Osteocyte (in vitro differentiated cells): ENCODE results near the gene FAM162B. TPM values are rescaled to one million over a fixed set of nuclear protein-coding genes. Genes with fewer than 3 reads are reported as not detected.
"Not testable (repeated sequence)": the region's sequence is repeated elsewhere in the genome, so short reads cannot be mapped to it uniquely, and the experiment has no call there.

ENCODE experiments used
- DNase-seq: peaks from one replicate; pipeline ENCODE4 v3.0.0; 2021; ENCODE audit warnings: mixed read lengths; ENCODE audit not compliant: unreplicated experiment; ENCODE audit errors: extremely low spot score
- H3K27ac Mint-ChIP-seq: one replicate; pipeline ENCODE4 v1.8.0; 2021; ENCODE audit warnings: mild to moderate bottlenecking, mixed read lengths; ENCODE audit not compliant: unreplicated experiment
- H3K27me3 Mint-ChIP-seq: one replicate; pipeline ENCODE4 v1.8.0; 2021; ENCODE audit warnings: mixed read lengths; ENCODE audit not compliant: unreplicated experiment
- H3K36me3 Mint-ChIP-seq: one replicate; pipeline ENCODE4 v1.8.0; 2021; ENCODE audit warnings: mixed read lengths; ENCODE audit not compliant: unreplicated experiment
- H3K4me1 Mint-ChIP-seq: one replicate; pipeline ENCODE4 v1.8.0; 2021; ENCODE audit warnings: mixed read lengths; ENCODE audit not compliant: unreplicated experiment
- H3K4me3 Mint-ChIP-seq: one replicate; pipeline ENCODE4 v1.8.0; 2021; ENCODE audit warnings: mild to moderate bottlenecking, moderate library complexity, mixed read lengths; ENCODE audit not compliant: unreplicated experiment
- H3K9me3 Mint-ChIP-seq: one replicate; pipeline ENCODE4 v1.8.0; 2021; ENCODE audit warnings: mixed read lengths; ENCODE audit not compliant: unreplicated experiment
- CTCF ChIP-seq: fragments of 200-600 bp; sonication (generic); IDR thresholded peaks from 2 replicates; pipeline ENCODE4 v1.5.0; 2021; ENCODE audit warnings: antibody characterized with exemption, mild to moderate bottlenecking, moderate library complexity
- total RNA-seq: library from RNA; stranded (reverse); gene quantifications from 2 replicates; pipeline ENCODE4 v1.2.1, GENCODE V29; 2021

Gene FAM162B
- total RNA-seq, 1 donor from 2014 or later = not detected

DNA sequence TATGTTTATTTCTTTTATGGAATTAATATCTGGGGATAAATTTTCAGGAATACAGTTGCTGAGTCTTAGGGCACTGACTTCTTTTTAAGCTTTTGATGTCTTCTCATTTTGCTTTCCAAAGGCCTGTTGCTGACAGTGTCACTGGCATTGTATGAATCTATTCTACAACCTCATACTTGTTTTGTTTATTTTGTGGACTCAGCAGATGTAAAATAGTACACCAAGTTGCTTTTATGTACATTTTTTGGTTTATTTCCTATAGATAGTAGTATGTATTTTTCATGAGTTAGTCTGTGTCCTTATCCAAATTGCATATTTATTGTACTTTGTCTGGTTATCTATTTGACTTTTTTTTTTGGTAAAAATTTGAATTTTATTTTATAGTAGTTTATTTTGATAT lies 35.0 kb downstream of the FAM162B start:
- H3K27ac Mint-ChIP-seq = no peak overlapping the region

GRCh38 chr6:116726947-116727346 lies 38.6 kb downstream of the FAM162B start:
- no peak for DNase-seq
- H3K27me3 Mint-ChIP-seq = no peaks in the 10 kb centered on the region
- no peaks in the 10 kb centered on the region for H3K4me1 Mint-ChIP-seq
- H3K4me3 Mint-ChIP-seq = no peak overlapping the region
- H3K36me3 Mint-ChIP-seq = peaks cover 51% of the 10 kb centered on the region
- H3K9me3 Mint-ChIP-seq = no peaks in the 10 kb centered on the region
- TF ChIP-seq CTCF = no peak
- no peak overlapping the region for H3K27ac Mint-ChIP-seq

More for the DNA sequence above, 35.0 kb downstream of the FAM162B start:
- H3K4me1 Mint-ChIP-seq = peaks cover 7% of the 10 kb centered on the region
- DNase-seq = no peak
- H3K36me3 Mint-ChIP-seq = peaks cover 32% of the 10 kb centered on the region
- H3K9me3 Mint-ChIP-seq = no peaks in the 10 kb centered on the region
- no peak overlapping the region for H3K4me3 Mint-ChIP-seq
- no peaks in the 10 kb centered on the region for H3K27me3 Mint-ChIP-seq
- TF ChIP-seq CTCF = no peak

DNA sequence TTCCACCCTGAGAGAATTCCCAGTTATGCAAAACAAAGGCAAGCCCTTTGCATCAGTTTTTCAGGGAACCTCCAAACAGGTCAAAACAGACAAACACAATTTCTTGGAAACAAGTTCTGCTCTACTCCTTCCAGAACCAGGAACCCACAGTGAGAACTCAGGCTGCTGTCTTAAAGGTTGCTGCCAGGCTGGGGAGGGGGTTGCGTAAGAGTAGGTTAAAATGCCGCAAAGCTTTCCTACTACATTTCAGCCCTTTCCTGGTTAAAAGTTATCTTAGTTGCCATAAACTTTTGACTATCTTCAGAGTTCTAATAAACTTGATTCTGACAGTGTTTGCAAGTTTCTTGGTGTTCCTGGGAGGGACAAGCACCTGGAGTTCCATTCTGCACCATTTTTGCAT lies 50.8 kb downstream of the FAM162B start:
- Mint-ChIP-seq H3K27me3 (no peaks in the 10 kb centered on the region), H3K4me1 (no peaks in the 10 kb centered on the region), H3K36me3 (peaks cover 59% of the 10 kb centered on the region), H3K4me3 (no peak overlapping the region), H3K9me3 (peaks cover 15% of the 10 kb centered on the region), H3K27ac (no peak overlapping the region)
- no peak for DNase-seq
- no peak for TF ChIP-seq CTCF

- Mint-ChIP-seq H3K9me3 (peaks cover 15% of the 10 kb centered on the region), H3K4me3 (no peak overlapping the region), H3K36me3 (peaks cover 56% of the 10 kb centered on the region), H3K4me1 (no peaks in the 10 kb centered on the region), H3K27ac (no peak overlapping the region), H3K27me3 (no peaks in the 10 kb centered on the region)
- no peak for DNase-seq
- TF ChIP-seq CTCF = no peak
Measured at GRCh38 chr6:116714296-116714695, 51.2 kb downstream of the FAM162B start.

DNA sequence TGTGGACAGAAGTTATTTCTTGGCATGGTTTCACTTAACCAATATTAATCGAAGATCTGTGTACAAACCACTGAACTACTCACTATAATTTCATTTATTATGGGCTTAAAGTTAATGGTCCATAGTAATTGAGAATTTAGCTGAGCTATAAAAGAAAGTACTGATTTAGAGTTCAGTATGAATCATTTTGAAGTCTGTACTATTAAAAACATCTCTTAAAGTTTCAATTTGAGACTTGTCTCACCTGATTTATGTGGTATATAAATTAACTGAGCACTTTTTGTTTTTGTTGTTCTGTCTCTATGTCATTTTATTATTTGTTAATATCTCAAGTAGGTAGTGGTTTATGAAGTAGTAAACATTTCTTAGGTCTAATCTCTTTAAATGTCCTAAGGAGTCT lies 59.6 kb downstream of the FAM162B start:
- Mint-ChIP-seq H3K4me3 (no peak overlapping the region), H3K27me3 (no peaks in the 10 kb centered on the region)
- no peak for DNase-seq

GRCh38 chr6:116703888-116704287 lies 61.6 kb downstream of the FAM162B start:
- H3K27ac Mint-ChIP-seq, H3K4me1 Mint-ChIP-seq, DNase-seq, H3K27me3 Mint-ChIP-seq, H3K9me3 Mint-ChIP-seq, H3K4me3 Mint-ChIP-seq: not testable (repeated sequence)
- H3K36me3 Mint-ChIP-seq = peaks cover 30% of the 10 kb centered on the region

More for the DNA sequence above, 59.6 kb downstream of the FAM162B start:
- TF ChIP-seq CTCF = no peak
- Mint-ChIP-seq H3K9me3 (no peaks in the 10 kb centered on the region), H3K27ac (no peak overlapping the region), H3K36me3 (peaks cover 30% of the 10 kb centered on the region), H3K4me1 (no peaks in the 10 kb centered on the region)
